Mucosa of rectum (tissue), 2 donors: ENCODE data around the gene CERK.

ENCODE experiments used
- H3K27ac ChIP-seq, 2 donors: one replicate each; pipeline ENCODE4 v1.7.0; 2013; ENCODE audit warnings: inconsistent platforms in 2 of 2, low read depth in 2 of 2, low read length in 2 of 2
- H3K27me3 ChIP-seq, 2 donors: one replicate each; pipeline ENCODE4 v1.7.0; 2013; ENCODE audit warnings: low read length in 2 of 2; ENCODE audit not compliant: control insufficient read depth in 2 of 2, insufficient read depth in 2 of 2
- H3K36me3 ChIP-seq, 2 donors: one replicate each; pipeline ENCODE4 v1.7.0; 2013; ENCODE audit warnings: low read length in 2 of 2; ENCODE audit not compliant: control insufficient read depth in 2 of 2, insufficient read depth in 2 of 2
- H3K4me1 ChIP-seq, 2 donors: one replicate each; pipeline ENCODE4 v1.7.0; 2013; ENCODE audit warnings: low read length in 2 of 2, mild to moderate bottlenecking in 1 of 2; ENCODE audit not compliant: control insufficient read depth in 2 of 2, insufficient read depth in 2 of 2
- H3K4me3 ChIP-seq, 2 donors: one replicate each; pipeline ENCODE4 v1.7.0; 2013; ENCODE audit warnings: low read length in 2 of 2
- H3K9ac ChIP-seq, 2 donors: one replicate each; pipeline ENCODE4 v1.7.0; 2013; ENCODE audit warnings: low read length in 2 of 2, low read depth in 1 of 2, mild to moderate bottlenecking in 1 of 2
- H3K9me3 ChIP-seq, 2 donors: one replicate each; pipeline ENCODE4 v1.7.0; 2013; ENCODE audit warnings: low read length in 2 of 2; ENCODE audit not compliant: control insufficient read depth in 2 of 2
- donor health status: healthy.
- donor health status: Normal muscosa, but diverticular disease.

Gene CERK

GRCh38 chr22:46766611-46767010 is 28.6 kb upstream of the CERK start:
- Histone ChIP-seq H3K9ac (no peak overlapping the region), H3K4me1 (peaks cover 29 to 33% of the 10 kb centered on the region in 2 donors), H3K9me3 (no peaks in the 10 kb centered on the region)

GRCh38 chr22:46764779-46765485 is 26.9 kb upstream of the CERK start:
- Histone ChIP-seq H3K9me3 (no peaks in the 10 kb centered on the region), H3K4me3 (peak overlapping the region in 1 of 2 donors; percentile 5), H3K36me3 (peaks cover 0 to 2% of the 10 kb centered on the region in 2 donors), H3K9ac (no peak overlapping the region), H3K27me3 (no peaks in the 10 kb centered on the region), H3K4me1 (peaks cover 31 to 35% of the 10 kb centered on the region in 2 donors), H3K27ac (peak overlapping the region in 1 of 2 donors; percentile 38)

More at GRCh38 chr22:46766611-46767010, 28.6 kb upstream of the CERK start:
- Histone ChIP-seq H3K27ac (no peak overlapping the region), H3K27me3 (no peaks in the 10 kb centered on the region), H3K4me3 (no peak overlapping the region), H3K36me3 (peaks cover under 1 to 2% of the 10 kb centered on the region in 2 donors)

- Histone ChIP-seq H3K9ac (no peak overlapping the region), H3K4me1 (peaks cover 32 to 38% of the 10 kb centered on the region in 2 donors), H3K4me3 (peak overlapping the region; percentile 7 to 46), H3K27me3 (no peaks in the 10 kb centered on the region), H3K9me3 (no peaks in the 10 kb centered on the region), H3K36me3 (peaks cover 0 to 2% of the 10 kb centered on the region in 2 donors), H3K27ac (peak overlapping the region in 1 of 2 donors; percentile 14)
Observed at GRCh38 chr22:46764140-46764680, 26.2 kb upstream of the CERK start.

GRCh38 chr22:46763051-46763705 is 25.1 kb upstream of the CERK start:
- Histone ChIP-seq H3K4me1 (peaks cover 35 to 45% of the 10 kb centered on the region in 2 donors), H3K36me3 (peaks cover 0 to 2% of the 10 kb centered on the region in 2 donors)

GRCh38 chr22:46762238-46763050 is 24.4 kb upstream of the CERK start, which contains the start of gene TBC1D22A:
TBC1D22A (plus strand) TSS chr22:46762650; CDS start chr22:46762787, 137 bp downstream.
- Histone ChIP-seq H3K4me1 (peaks cover 29 to 46% of the 10 kb centered on the region in 2 donors), H3K27me3 (no peaks in the 10 kb centered on the region), H3K4me3 (peak within 1 kb of the TSS; percentile 95 to 97), H3K36me3 (peaks cover 0 to 2% of the 10 kb centered on the region in 2 donors), H3K27ac (peak within 1 kb of the TSS; percentile 95 to 99), H3K9me3 (no peaks in the 10 kb centered on the region), H3K9ac (peak within 1 kb of the TSS; percentile 88 to 98)

More at GRCh38 chr22:46763051-46763705, 25.1 kb upstream of the CERK start:
- Histone ChIP-seq H3K9me3 (no peaks in the 10 kb centered on the region), H3K27me3 (no peaks in the 10 kb centered on the region), H3K9ac (peak overlapping the region; percentile 88 to 98), H3K27ac (peak overlapping the region; percentile 95 to 99), H3K4me3 (peak overlapping the region; percentile 95 to 97)

GRCh38 chr22:46761539-46762237 is 23.6 kb upstream of the CERK start:
- Histone ChIP-seq H3K4me3 (peak overlapping the region; percentile 95 to 97), H3K9ac (peak overlapping the region; percentile 88 to 98), H3K27ac (peak overlapping the region; percentile 95 to 99), H3K36me3 (no peaks in the 10 kb centered on the region), H3K27me3 (no peaks in the 10 kb centered on the region), H3K4me1 (peaks cover 28 to 46% of the 10 kb centered on the region in 2 donors), H3K9me3 (no peaks in the 10 kb centered on the region)

GRCh38 chr22:46761017-46761416 is 23.0 kb upstream of the CERK start:
- no peak overlapping the region for H3K9ac ChIP-seq
- peaks cover 0 to 2% of the 10 kb centered on the region in 2 donors for H3K9me3 ChIP-seq
- no peak overlapping the region for H3K4me3 ChIP-seq
- no peaks in the 10 kb centered on the region for H3K36me3 ChIP-seq
- H3K4me1 ChIP-seq = peaks cover 27 to 46% of the 10 kb centered on the region in 2 donors
- H3K27ac ChIP-seq = no peak overlapping the region
- H3K27me3 ChIP-seq = no peaks in the 10 kb centered on the region

- Histone ChIP-seq H3K9me3 (peaks cover 0 to 2% of the 10 kb centered on the region in 2 donors), H3K36me3 (no peaks in the 10 kb centered on the region), H3K27ac (peak overlapping the region; percentile 31 to 57), H3K27me3 (no peaks in the 10 kb centered on the region), H3K4me1 (peaks cover 31 to 45% of the 10 kb centered on the region in 2 donors), H3K4me3 (no peak overlapping the region), H3K9ac (peak overlapping the region in 1 of 2 donors; percentile 41)
Observed at GRCh38 chr22:46758867-46759290, 20.8 kb upstream of the CERK start.

GRCh38 chr22:46758121-46758520 is 20.1 kb upstream of the CERK start:
- H3K27ac ChIP-seq = no peak overlapping the region
- H3K4me3 ChIP-seq = no peak overlapping the region
- H3K27me3 ChIP-seq = no peaks in the 10 kb centered on the region
- peaks cover 33 to 46% of the 10 kb centered on the region in 2 donors for H3K4me1 ChIP-seq
- H3K9ac ChIP-seq = no peak overlapping the region
- H3K36me3 ChIP-seq = no peaks in the 10 kb centered on the region
- peaks cover 0 to 2% of the 10 kb centered on the region in 2 donors for H3K9me3 ChIP-seq
